Measurements from ENCODE around the gene ZCWPW1. TPM values are rescaled to one million over a fixed set of nuclear protein-coding genes. Genes with fewer than 3 reads are reported as not detected.
"Not testable (repeated sequence)": the region's sequence is repeated elsewhere in the genome, so short reads cannot be mapped to it uniquely, and the experiment has no call there.

Gene ZCWPW1
- total and polyA plus RNA-seq, 2 of the 8 experiments (the other 6 are each of a cell fraction or from before 2014, with no cell fraction given) = 0.51 to 1.4 TPM

DNA sequence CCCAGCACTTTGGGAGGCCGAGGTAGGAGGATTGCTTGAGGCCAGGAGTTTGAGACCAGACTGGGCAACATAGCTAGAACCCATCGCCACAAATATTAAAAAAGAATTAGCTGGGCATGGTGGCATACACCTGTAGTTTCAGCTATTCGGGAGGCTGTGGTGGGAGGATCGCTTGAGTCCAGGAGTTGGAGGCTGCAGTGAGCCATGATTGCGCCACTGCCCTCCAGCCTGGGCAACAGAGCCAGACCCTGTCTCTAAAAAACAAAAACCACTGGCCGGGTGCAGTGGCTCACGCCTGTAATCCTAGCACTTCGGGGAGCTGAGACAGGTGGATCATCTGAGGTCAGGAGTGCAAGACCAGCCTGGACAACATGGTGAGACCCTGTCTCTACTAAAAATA lies 25.4 kb upstream of the ZCWPW1 start:
- H2BK20ac ChIP-seq (ENCODE audit: low read length) = not testable (repeated sequence)

More for the DNA sequence above, 25.4 kb upstream of the ZCWPW1 start:
- not testable (repeated sequence) for H3K4me1 ChIP-seq (replicated peaks in 1 of 4; ENCODE audit: control insufficient read depth in 3 of 4, insufficient read depth in 4 of 4, low read length in 3 of 4); H4K91ac ChIP-seq (replicated peaks; ENCODE audit: insufficient read length, low read length); H2BK120ac ChIP-seq (replicated peaks; ENCODE audit: low read depth, low read length); H3K18ac ChIP-seq (ENCODE audit: extremely low read depth, low read length); H3K4ac ChIP-seq (replicated peaks; ENCODE audit: insufficient read length, low read depth, low read length); H2AFZ ChIP-seq (ENCODE audit: low read length); FAIRE-seq; H3K23me2 ChIP-seq (ENCODE audit: low read depth, low read length); H3K79me2 ChIP-seq (ENCODE audit: control insufficient read depth in 1 of 2, insufficient read depth in 2 of 2, low read length in 2 of 2); H3K27me3 ChIP-seq (replicated peaks in 1 of 4; ENCODE audit: control insufficient read depth in 3 of 4, extremely low read depth in 1 of 4, insufficient read depth in 3 of 4, low read length in 3 of 4); H3K79me1 ChIP-seq (ENCODE audit: low read depth, low read length); H3K9me3 ChIP-seq (ENCODE audit: insufficient read depth in 2 of 2, low read depth in 1 of 2, low read length in 1 of 2); DNase-seq (ENCODE audit: low read depth in 1 of 2, low spot score in 2 of 2); H3K36me3 ChIP-seq (ENCODE audit: control insufficient read depth in 2 of 4, insufficient read depth in 4 of 4, low read length in 3 of 4); H2BK15ac ChIP-seq (ENCODE audit: low read length); H2BK5ac ChIP-seq (ENCODE audit: low read depth, low read length); H3K56ac ChIP-seq (replicated peaks; ENCODE audit: insufficient read length, low read depth, low read length); H3K4me3 ChIP-seq (ENCODE audit: extremely low read depth in 1 of 4, insufficient read depth in 2 of 4, low read depth in 3 of 4, low read length in 4 of 4); H3K9ac ChIP-seq (replicated peaks in 1 of 4; ENCODE audit: extremely low read depth in 1 of 4, low read depth in 3 of 4, low read length in 3 of 4); H3K14ac ChIP-seq (ENCODE audit: insufficient read length); H4K20me1 ChIP-seq (replicated peaks in 1 of 2; ENCODE audit: control insufficient read depth in 1 of 2, insufficient read depth in 2 of 2, low read length in 2 of 2); H4K5ac ChIP-seq (ENCODE audit: insufficient read length, low read depth, low read length); H3K23ac ChIP-seq (ENCODE audit: insufficient read length); H3K27ac ChIP-seq (ENCODE audit: low read depth, low read length); H3K4me2 ChIP-seq (ENCODE audit: insufficient read depth in 1 of 2, low read depth in 2 of 2, low read length in 2 of 2); H2BK12ac ChIP-seq (ENCODE audit: low read depth, low read length); H2AK5ac ChIP-seq (ENCODE audit: low read depth, low read length); H4K8ac ChIP-seq (ENCODE audit: extremely low read depth, insufficient read depth, low read length)
- POLR2A ChIA-PET (ENCODE audit: partially characterized antibody) = interaction anchor here (1.0 to 8.2 kb wide), 6 partner anchors 9 to 132 kb away, joined by 3 to 81 read pairs (median 4); partner anchors contain the start of genes FBXO24, LRCH4, MEPCE and PPP1R35
- CTCF ChIA-PET (ENCODE audit: partially characterized antibody) = interaction anchor here (0.9 to 8.3 kb wide), 12 partner anchors 8 to 252 kb away, joined by 3 to 70 read pairs (median 12); partner anchors contain the start of genes POP7 and SPACDR
- WGBS, 2 experiments (ENCODE audit: extremely low coverage in 1 of 2, insufficient coverage in 1 of 2, insufficient read length in 1 of 2, insufficient replicate concordance in 2 of 2, low coverage in 1 of 2, low lambda C conversion rate in 2 of 2, missing lambda C conversion rate in 1 of 2) = 94% methylated on average over 8 of the region's 8 CpGs; no CpG with 5 or more reads in 1 of the 2 experiments
